ENCODE results near the gene CYB561A3. TPM values are rescaled to one million over a fixed set of nuclear protein-coding genes. Genes with fewer than 3 reads are reported as not detected.

Gene CYB561A3
- total and polyA plus RNA-seq, 4 experiments from 2014 or later, result 40.1 to 95.7 (median 45.9) TPM

DNA sequence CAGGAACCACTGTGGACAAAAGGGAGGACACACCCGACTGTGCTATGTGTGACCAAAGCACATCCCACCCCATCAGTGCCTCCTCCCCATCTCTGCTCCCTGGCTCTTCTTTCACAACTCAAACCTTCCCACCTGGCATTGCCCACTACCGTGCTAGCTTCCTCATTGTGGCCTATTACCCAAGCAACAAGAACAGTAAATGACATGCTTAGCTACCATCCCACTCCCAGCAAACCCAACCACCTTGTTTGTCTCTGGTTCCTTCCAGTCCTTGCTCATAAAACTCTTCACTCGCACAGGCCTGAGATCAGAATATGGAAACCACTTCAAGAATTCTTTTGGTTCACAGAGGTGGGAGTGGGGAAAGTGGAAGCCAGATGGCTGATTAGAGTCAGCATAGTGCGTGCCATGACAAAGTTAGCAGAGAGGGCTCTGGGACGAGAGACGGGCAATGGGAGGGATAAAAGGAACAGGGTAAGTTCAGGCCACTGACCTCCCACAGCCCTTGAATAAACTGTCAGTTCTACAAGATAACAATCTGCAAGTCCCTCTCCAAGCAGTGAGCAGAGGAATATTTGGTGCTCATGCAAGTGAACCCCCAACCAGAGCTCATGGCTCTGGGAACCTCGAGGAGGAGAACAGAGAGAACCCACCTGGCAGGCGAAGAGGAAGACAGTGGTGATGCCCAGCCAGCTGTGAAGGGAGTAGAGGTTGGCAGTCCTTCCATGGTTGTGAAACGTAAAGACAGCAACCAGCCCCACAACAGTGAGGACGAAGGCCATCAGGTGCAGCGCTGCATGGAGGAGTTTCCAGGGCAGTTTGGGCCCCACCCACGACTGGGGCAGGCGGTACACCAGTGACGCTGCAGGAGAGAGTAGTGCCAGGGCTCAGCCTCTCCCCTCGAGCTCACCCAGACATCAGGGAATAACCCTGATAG lies 8.3 kb downstream of the CYB561A3 start:
- H3K36me3 ChIP-seq (ENCODE audit: insufficient read depth, low read length), result peaks cover 42% of the 10 kb centered on the region
- ChIA-PET CTCF (ENCODE audit: partially characterized antibody) (interaction anchor here (1.1 to 3.5 kb wide), 3 partner anchors 18 to 32 kb away, joined by 4 to 22 read pairs (median 7); no protein-coding TSS in a partner anchor), POLR2A (ENCODE audit: partially characterized antibody) (no interaction called here)
- H3K27me3 Mint-ChIP-seq, result no peaks in the 10 kb centered on the region
- H3K27ac ChIP-seq (ENCODE audit: low read depth, low read length), result no peak overlapping the region
- no peak for DNase-seq
- peaks cover 5 to 8% (median 6%) of the 10 kb centered on the region in 4 donors for H3K4me1 Mint-ChIP-seq
- no peaks in the 10 kb centered on the region for H3K4me1 ChIP-seq (ENCODE audit: insufficient read depth, low read length)
- no peak overlapping the region for H3K4me3 ChIP-seq (ENCODE audit: low read length in 2 of 2)
- no peaks in the 10 kb centered on the region for H3K27me3 ChIP-seq (ENCODE audit: insufficient read depth, low read length)
- intact Hi-C loops (cut with micrococcal nuclease), result no loop called here
- H3K27ac Mint-ChIP-seq, result no peak overlapping the region
- H3K9me3 ChIP-seq (ENCODE audit: control insufficient read depth in 1 of 2, low read length in 2 of 2), result no peaks in the 10 kb centered on the region
- peak overlapping the region in 1 of 8 donors; percentile 7 for H3K4me3 Mint-ChIP-seq
- H3K9me3 Mint-ChIP-seq, result no peaks in the 10 kb centered on the region
- H3K36me3 Mint-ChIP-seq, result peaks cover 24 to 45% of the 10 kb centered on the region in 2 donors

DNA sequence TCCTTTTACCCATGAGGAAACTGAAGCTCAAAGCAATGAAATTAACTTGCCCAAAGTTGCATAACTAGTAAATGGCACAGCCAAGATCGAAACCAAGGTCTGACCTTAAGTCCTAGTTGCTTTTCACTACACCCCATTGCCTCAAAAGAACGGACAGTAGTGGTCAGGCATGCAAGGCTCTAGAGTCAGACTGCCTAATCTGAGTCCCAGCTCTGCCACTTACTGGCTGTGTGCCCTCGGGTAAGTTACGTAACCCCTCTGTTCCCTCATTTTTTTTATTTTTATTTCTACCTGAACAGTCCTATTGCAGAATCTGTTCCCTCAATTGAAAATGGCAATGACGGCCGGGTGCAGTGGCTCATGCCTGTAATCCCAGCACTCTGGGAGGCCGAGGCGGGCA lies 9.6 kb downstream of the CYB561A3 start:
- H3K4me1 ChIP-seq (ENCODE audit: insufficient read depth, low read length), result no peaks in the 10 kb centered on the region
- Mint-ChIP-seq H3K36me3 (peaks cover 24 to 50% of the 10 kb centered on the region in 2 donors), H3K4me1 (peaks cover 0 to 6% (median 4%) of the 10 kb centered on the region in 4 donors), H3K27me3 (no peaks in the 10 kb centered on the region), H3K4me3 (no peak overlapping the region), H3K27ac (no peak overlapping the region), H3K9me3 (no peaks in the 10 kb centered on the region)
- no peaks in the 10 kb centered on the region for H3K9me3 ChIP-seq (ENCODE audit: control insufficient read depth in 1 of 2, low read length in 2 of 2)
- no peaks in the 10 kb centered on the region for H3K27me3 ChIP-seq (ENCODE audit: insufficient read depth, low read length)
- CTCF ChIA-PET (ENCODE audit: partially characterized antibody), result interaction anchor here (1.3 to 1.5 kb wide), 2 partner anchors 16 to 34 kb away, joined by 5 read pairs; no protein-coding TSS in a partner anchor
- DNase-seq, result no peak
- H3K36me3 ChIP-seq (ENCODE audit: insufficient read depth, low read length), result peaks cover 45% of the 10 kb centered on the region
- no peak overlapping the region for H3K27ac ChIP-seq (ENCODE audit: low read depth, low read length)
- no peak overlapping the region for H3K4me3 ChIP-seq (ENCODE audit: low read length in 2 of 2)
- POLR2A ChIA-PET (ENCODE audit: partially characterized antibody), result interaction anchor here (0.9 kb wide), 1 partner anchor 9 kb away, joined by 4 read pairs; the partner anchor contains the start of genes CYB561A3 and TMEM138
- intact Hi-C loops (cut with micrococcal nuclease), result no loop called here

DNA sequence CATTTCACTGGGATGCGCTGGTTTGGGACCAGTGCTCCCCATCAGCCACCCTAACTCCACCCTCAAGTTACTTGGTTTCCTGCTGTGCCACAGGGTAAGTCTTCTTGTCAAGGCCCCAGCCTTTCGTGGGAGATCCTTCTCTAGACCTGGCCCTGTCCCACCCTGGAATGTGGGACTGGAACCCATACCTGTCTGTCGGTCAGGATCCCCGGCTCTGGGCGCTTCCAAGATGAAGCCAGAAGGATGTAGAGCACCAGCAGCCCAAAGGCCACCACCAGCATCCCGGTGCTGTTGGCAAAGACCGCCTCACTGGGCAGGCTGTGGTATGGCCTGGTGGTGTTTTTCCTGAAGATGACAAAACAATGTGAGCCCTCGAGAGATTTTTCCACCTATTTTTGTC lies 10.9 kb downstream of the CYB561A3 start:
- no peak overlapping the region for H3K4me3 Mint-ChIP-seq
- H3K36me3 Mint-ChIP-seq, result peaks cover 24 to 51% of the 10 kb centered on the region in 2 donors
- H3K27ac Mint-ChIP-seq, result no peak overlapping the region
- peaks cover 0 to 4% (median 2%) of the 10 kb centered on the region in 4 donors for H3K4me1 Mint-ChIP-seq
- Histone ChIP-seq H3K4me3 (ENCODE audit: low read length in 2 of 2) (no peak overlapping the region), H3K27ac (ENCODE audit: low read depth, low read length) (no peak overlapping the region), H3K4me1 (ENCODE audit: insufficient read depth, low read length) (no peaks in the 10 kb centered on the region), H3K36me3 (ENCODE audit: insufficient read depth, low read length) (peaks cover 45% of the 10 kb centered on the region), H3K9me3 (ENCODE audit: control insufficient read depth in 1 of 2, low read length in 2 of 2) (no peaks in the 10 kb centered on the region), H3K27me3 (ENCODE audit: insufficient read depth, low read length) (no peaks in the 10 kb centered on the region)
- H3K27me3 Mint-ChIP-seq, result no peaks in the 10 kb centered on the region
- DNase-seq, result no peak
- H3K9me3 Mint-ChIP-seq, result no peaks in the 10 kb centered on the region
- ChIA-PET POLR2A (ENCODE audit: partially characterized antibody) (no interaction called here), CTCF (ENCODE audit: partially characterized antibody) (interaction anchor here (3.2 kb wide), 1 partner anchor 35 kb away, joined by 13 read pairs; no protein-coding TSS in a partner anchor)
- intact Hi-C loops (cut with micrococcal nuclease), result no loop called here

DNA sequence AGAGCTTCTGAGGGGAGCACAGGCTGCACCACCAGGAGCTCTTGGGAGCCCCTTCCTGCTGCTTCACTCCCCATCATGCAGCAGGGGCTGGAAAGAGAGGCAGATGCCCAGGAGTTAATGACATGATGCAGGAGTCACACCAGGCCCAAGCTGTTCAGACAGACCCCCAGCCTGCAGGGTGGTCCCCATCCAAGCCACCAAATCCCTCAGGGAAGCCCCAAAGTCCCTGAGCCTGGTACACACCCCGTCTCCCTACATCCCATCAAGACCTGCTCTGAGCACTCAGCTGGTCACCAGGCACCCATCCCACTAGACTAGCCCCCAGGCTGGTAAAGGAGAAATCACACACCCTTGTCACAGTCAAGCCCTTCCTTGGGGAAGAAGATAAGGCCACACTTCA lies 11.3 kb downstream of the CYB561A3 start:
- no peak for DNase-seq
- ChIA-PET POLR2A (ENCODE audit: partially characterized antibody) (no interaction called here), CTCF (ENCODE audit: partially characterized antibody) (interaction anchor here (3.2 kb wide), 1 partner anchor 35 kb away, joined by 13 read pairs; no protein-coding TSS in a partner anchor)
- Mint-ChIP-seq H3K4me3 (no peak overlapping the region), H3K27ac (no peak overlapping the region), H3K4me1 (peaks cover 0 to 4% (median 2%) of the 10 kb centered on the region in 4 donors), H3K36me3 (peaks cover 24 to 51% of the 10 kb centered on the region in 2 donors), H3K27me3 (no peaks in the 10 kb centered on the region), H3K9me3 (no peaks in the 10 kb centered on the region)
- Histone ChIP-seq H3K4me1 (ENCODE audit: insufficient read depth, low read length) (no peaks in the 10 kb centered on the region), H3K36me3 (ENCODE audit: insufficient read depth, low read length) (peaks cover 45% of the 10 kb centered on the region), H3K9me3 (ENCODE audit: control insufficient read depth in 1 of 2, low read length in 2 of 2) (no peaks in the 10 kb centered on the region), H3K27ac (ENCODE audit: low read depth, low read length) (no peak overlapping the region), H3K27me3 (ENCODE audit: insufficient read depth, low read length) (no peaks in the 10 kb centered on the region), H3K4me3 (ENCODE audit: low read length in 2 of 2) (no peak overlapping the region)
- intact Hi-C loops (cut with micrococcal nuclease), result no loop called here

DNA sequence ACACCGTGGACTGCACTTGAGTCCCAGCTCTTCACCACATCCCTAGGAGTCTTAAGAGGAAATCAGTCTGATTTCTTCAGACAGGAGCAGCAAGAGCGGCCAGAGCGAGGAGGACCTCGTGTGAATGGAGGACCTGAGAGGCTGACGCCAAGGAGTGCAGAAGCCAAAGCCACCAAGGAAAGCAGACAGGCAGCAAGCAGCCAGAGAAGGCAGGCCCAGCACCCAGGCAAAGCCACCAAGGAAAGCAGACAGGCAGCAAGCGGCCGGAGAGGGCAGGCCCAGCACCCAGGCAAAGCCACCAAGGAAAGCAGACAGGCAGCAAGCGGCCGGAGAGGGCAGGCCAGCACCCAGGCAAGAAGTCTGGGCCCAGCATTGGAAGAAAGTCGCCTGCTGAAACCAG lies 11.8 kb downstream of the CYB561A3 start:
- no peaks in the 10 kb centered on the region for H3K27me3 ChIP-seq (ENCODE audit: insufficient read depth, low read length)
- CTCF ChIA-PET (ENCODE audit: partially characterized antibody), result interaction anchor here (1.2 to 3.2 kb wide), 2 partner anchors 11 to 36 kb away, joined by 3 to 13 read pairs; no protein-coding TSS in a partner anchor
- no peaks in the 10 kb centered on the region for H3K4me1 ChIP-seq (ENCODE audit: insufficient read depth, low read length)
- peaks cover 45% of the 10 kb centered on the region for H3K36me3 ChIP-seq (ENCODE audit: insufficient read depth, low read length)
- H3K36me3 Mint-ChIP-seq, result peaks cover 21 to 49% of the 10 kb centered on the region in 2 donors
- peak overlapping the region in 4 of 7 donors; percentile 16 to 66 (median 44) for H3K27ac Mint-ChIP-seq
- H3K27ac ChIP-seq (ENCODE audit: low read depth, low read length), result no peak overlapping the region
- peaks cover 0 to 4% (median under 1%) of the 10 kb centered on the region in 4 donors for H3K4me1 Mint-ChIP-seq
- H3K4me3 Mint-ChIP-seq, result no peak overlapping the region
- no peaks in the 10 kb centered on the region for H3K27me3 Mint-ChIP-seq
- no peaks in the 10 kb centered on the region for H3K9me3 Mint-ChIP-seq
- no peak for DNase-seq
- H3K9me3 ChIP-seq (ENCODE audit: control insufficient read depth in 1 of 2, low read length in 2 of 2), result no peaks in the 10 kb centered on the region
- intact Hi-C loops (cut with micrococcal nuclease), result no loop called here
- POLR2A ChIA-PET (ENCODE audit: partially characterized antibody), result no interaction called here
- no peak overlapping the region for H3K4me3 ChIP-seq (ENCODE audit: low read length in 2 of 2)

GRCh38 chr11:61349189-61349751 lies 12.4 kb downstream of the CYB561A3 start:
- peaks cover 20 to 53% of the 10 kb centered on the region in 2 donors for H3K36me3 Mint-ChIP-seq
- intact Hi-C loops (cut with micrococcal nuclease), result no loop called here
- CTCF ChIA-PET (ENCODE audit: partially characterized antibody), result interaction anchor here (1.2 to 3.2 kb wide), 4 partner anchors 10 to 37 kb away, joined by 3 to 14 read pairs (median 8); partner anchors contain the start of gene TMEM138

More at GRCh38 chr11:61349189-61349751, 12.4 kb downstream of the CYB561A3 start:
- H3K4me3 Mint-ChIP-seq, result no peak overlapping the region
- Histone ChIP-seq H3K4me1 (ENCODE audit: insufficient read depth, low read length) (no peaks in the 10 kb centered on the region), H3K36me3 (ENCODE audit: insufficient read depth, low read length) (peaks cover 45% of the 10 kb centered on the region), H3K27me3 (ENCODE audit: insufficient read depth, low read length) (no peaks in the 10 kb centered on the region), H3K9me3 (ENCODE audit: control insufficient read depth in 1 of 2, low read length in 2 of 2) (no peaks in the 10 kb centered on the region), H3K27ac (ENCODE audit: low read depth, low read length) (no peak overlapping the region), H3K4me3 (ENCODE audit: low read length in 2 of 2) (no peak overlapping the region)
- no peaks in the 10 kb centered on the region for H3K9me3 Mint-ChIP-seq
- peaks cover 0 to 4% (median under 1%) of the 10 kb centered on the region in 4 donors for H3K4me1 Mint-ChIP-seq
- H3K27me3 Mint-ChIP-seq, result no peaks in the 10 kb centered on the region
- H3K27ac Mint-ChIP-seq, result no peak overlapping the region
- DNase-seq, result no peak
- POLR2A ChIA-PET (ENCODE audit: partially characterized antibody), result no interaction called here

All from CD4-positive, alpha-beta memory T cell (primary cell).